ENCODE measurements around the gene EXT2.

The EXT2 gene

DNA sequence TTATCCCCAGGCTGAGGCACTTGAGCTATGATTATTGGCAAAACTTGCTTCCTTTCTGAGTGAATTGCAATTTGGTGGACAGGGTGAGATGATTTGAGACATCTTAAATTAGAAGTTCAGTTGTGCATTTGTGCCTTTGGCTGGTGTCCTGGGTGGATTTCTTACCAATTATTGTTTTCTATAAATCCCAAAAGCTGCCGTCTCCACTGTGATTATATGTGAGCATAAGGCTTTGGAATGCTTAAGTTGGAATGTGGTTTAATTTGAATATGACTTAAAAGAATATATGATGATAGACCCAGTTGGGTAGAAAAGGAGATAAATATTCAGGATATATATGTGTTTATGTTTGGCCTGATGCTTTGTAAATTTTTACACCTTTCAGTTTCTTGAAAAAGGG lies 70.0 kb downstream of the EXT2 start:
- DNase-seq: no peak

DNA sequence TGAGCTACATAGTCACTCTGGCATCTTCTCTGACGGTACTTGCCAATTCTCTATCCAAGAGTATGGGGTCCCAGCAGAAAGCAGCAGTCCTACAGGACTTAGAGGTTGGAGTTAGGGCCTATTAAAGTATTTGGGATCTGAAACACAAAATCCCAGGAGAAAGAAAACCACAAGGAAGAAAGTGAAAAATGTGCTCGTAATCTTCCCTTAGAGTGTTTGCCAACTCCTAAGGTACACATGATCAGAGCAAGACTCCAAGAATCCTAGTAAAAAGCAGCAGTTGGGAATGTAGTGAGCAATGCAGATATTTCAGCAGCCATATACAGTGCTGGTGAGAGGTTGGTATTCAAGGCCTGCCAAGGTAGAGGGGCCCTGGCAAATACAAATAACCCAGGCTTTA lies 71.6 kb downstream of the EXT2 start:
- DNase-seq: no peak

DNA sequence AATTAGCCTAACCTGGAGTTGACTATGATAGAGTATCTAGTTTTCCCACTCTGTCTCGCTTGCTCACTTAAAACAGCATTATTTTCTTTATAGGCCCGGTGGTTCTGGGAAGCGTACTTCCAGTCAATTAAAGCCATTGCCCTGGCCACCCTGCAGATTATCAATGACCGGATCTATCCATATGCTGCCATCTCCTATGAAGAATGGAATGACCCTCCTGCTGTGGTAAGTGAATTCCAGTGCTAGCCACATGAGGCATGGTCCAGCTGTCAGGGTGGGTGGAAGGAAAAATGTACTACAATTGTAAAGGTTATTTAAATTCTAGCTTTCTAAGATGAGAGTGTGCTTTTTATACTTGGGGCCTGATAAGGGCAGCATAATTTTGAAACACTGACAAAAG lies 76.0 kb downstream of the EXT2 start:
- no peak for DNase-seq

DNA sequence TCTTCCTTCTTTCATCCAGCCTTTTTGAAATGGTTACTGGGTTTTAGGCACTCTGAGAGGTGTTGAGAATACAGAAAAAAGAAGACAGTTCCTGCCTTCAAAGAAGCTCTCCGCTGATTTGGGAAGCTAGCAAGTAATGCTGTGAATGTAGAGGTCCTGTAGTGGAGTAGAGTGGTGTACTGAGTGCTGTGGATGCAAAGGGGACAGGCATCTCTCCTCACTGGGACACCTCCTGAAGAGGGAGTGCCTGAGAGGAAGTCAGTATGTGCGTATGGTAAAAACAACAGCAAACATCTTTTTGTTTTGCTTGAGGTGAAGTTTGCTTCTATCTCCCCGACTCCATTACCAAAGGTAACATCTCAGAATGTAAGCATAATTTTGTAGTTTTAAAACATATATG lies 77.5 kb downstream of the EXT2 start:
- no peak for DNase-seq

DNA sequence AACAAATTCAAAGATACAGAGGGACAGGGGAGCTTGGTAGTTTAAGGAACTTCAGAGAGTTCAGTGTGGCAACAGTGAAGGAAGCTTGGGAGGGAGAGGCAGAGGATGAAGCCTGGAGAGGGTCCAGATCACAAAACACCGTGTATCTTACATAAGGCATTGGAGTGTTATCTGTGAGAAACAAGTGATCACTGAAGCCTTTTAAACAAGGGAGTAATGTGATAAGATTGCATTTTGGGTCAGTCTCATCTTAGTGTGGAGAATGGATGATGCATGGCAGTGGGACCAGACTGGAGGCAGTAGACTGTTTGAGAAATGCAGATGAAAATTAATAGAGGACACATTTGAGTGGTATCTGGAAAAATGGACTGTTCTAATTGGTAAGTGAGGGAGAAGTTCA lies 79.4 kb downstream of the EXT2 start:
- DNase-seq: no peak

DNA sequence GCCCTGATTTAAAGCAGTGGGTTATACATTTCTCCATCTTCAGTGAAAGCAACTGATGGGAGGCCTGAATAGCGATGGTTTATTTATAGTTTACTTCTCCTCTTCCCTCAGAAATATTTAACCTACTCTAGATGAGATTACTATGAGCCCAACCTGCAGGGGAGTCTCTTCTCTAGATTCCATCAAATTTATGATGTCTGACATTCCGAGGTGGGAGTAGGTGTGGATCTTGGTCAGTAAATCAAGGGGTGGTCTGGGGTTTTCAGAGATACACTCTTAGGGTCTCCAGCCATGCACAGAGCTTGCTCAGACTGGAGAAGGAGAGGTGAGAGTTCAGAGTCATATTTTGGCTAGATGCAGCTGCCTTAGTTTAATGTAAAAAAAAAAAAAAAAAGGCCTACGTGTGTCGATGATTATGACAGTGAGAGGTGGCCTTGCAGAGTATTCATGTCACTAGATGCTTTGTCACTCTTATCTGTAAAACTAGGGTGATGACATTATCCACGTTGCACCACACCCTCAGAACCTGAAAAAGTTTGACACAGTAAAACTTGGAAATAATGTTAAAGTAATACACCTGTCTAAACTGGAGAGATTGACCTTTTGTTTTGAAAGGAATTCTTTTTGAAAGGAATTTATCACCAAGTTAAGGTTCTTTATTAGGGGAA lies 81.2 kb downstream of the EXT2 start:
- no peak for DNase-seq

DNA sequence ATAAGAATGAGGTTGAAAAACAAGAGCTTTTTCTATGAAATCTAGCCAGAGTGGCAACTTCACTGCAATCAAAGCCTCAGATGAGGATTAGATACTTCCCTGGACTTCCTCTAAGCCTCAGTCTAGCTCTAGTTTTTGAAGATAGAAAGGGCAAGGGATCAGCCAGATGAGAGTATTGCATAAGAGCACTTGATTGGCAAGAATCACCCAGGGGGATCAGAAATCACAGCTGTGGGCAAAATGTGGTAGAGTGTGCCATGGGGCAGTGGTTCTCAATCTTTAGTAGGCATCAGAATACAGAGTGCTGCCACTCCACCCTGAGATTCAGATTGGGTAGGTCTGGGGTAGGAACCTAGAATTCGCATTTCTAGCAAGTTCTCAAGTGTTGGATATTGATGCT lies 82.4 kb downstream of the EXT2 start:
- DNase-seq: no peak

DNA sequence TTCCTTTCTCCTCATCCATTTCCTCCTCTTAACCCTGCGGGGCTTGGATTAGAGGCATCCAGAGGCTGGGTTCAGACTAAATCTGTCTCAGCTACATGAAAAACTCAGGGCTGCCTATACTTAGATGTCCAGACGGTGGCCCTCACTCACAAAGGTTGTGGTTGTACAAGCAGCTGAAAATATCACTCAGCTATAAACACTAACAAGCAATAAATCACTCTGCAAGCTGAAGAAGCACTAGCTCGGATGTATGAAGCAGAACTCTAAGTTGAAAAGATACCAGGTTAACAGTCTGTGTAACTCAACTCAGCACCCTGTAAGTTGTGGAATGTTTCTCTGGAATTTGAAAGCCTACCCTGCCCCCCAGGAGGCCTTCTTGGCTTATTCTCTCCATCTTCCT lies 82.9 kb downstream of the EXT2 start:
- no peak for DNase-seq

DNA sequence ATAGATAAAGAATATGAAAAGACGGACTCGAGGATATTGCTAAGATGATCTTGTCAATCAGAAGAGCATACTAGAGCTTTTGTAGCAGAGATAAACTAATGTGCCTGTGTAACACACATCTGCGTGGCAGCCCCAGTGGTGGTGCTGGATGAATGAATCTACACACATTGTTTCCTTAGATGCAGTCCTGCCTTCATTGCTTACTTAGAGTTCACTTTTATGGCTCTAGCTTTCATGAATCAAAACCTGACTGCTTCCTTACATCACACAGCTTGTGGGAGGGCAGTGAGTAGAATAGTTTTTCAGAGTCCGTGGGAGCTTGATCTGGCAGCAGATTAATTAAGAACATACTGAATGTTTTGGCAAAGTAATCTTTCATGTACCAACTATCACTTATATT lies 83.7 kb downstream of the EXT2 start:
- DNase-seq: peak in 1 of 56 donors; percentile 0

DNA sequence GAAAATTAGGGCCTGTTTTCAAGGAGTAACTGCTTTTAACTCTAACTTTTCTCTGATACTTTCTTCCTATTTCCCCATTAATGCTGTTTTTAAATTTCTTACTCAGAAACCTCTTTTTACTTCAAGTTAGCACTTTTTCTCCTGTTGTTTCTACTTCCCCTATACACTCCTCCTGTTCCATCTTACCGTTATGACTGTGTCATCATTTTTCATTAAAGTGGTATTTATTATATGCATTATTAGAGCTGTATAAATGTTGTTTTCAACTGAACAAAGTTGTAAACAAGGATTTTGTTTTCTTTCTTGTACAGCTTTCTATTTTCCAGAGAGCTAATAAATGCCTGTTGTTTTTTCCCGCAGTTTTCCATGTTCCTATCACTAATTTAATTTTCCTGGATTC lies 84.6 kb downstream of the EXT2 start:
- no peak for DNase-seq

DNA sequence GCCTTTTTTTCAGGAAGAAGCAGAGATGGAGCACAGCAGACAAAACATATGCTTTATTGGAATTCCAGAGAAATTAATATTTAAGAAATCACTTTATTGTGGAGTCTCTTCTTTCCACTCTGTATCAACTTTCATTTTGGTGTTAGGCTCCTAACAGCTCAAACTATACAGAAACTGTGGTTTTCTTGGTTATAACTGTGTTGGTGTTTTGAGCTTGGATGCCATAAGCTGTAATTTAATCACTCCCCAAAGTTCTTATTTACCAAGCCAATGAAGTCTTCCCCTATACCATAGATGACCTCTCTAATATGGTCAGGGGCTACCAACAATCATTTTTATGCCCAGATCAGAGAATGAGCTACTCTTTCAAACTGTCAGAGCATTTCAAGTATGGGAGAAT lies 90.0 kb downstream of the EXT2 start:
- no peak for DNase-seq

DNA sequence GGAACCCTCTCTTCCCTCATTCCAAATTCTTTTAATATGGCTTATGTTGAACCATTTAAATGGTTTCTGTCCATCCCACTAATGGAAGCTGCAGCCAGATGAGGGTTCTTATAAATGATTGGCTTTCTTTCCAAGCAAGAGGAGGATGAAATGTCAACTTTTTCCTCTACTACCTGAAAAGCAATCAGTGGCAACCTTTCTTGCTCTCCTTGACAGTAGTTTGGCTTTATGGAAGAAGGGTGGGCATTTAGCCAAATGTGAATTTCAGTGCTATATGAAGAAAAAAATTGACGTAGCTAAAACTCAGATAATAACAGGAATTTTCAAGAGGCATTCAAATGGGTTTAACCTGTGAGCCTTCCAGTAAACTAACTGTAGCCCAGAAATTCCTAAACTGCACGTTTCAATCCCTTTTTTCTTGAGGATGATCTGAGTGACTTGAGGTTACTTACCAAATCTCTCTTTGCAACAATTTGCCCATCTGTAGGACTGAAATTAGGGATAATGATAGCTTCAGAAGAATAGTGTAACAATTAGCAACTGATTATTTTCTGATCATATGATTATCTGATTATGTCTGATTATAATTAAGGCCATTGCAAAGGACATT lies 90.9 kb downstream of the EXT2 start:
- no peak for DNase-seq

DNA sequence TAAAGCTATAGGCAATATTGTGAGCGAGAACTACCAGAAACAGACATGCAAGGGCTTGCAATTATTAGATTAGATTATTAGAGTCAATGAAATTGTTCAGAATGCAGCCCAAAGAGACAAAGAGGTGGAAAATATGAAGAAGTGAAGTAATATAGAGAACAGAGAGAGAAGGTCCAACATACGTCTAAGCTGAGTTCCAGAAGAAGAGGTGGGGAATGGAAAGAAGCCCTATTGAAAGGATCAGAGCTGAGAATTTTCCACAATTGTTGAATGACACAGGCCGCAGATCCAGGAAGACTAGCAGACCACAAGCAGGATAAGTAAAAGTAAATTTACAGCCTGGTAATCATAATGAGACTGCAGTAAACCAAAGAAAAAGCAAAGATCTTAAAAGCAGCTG lies 93.2 kb downstream of the EXT2 start:
- no peak for DNase-seq

DNA sequence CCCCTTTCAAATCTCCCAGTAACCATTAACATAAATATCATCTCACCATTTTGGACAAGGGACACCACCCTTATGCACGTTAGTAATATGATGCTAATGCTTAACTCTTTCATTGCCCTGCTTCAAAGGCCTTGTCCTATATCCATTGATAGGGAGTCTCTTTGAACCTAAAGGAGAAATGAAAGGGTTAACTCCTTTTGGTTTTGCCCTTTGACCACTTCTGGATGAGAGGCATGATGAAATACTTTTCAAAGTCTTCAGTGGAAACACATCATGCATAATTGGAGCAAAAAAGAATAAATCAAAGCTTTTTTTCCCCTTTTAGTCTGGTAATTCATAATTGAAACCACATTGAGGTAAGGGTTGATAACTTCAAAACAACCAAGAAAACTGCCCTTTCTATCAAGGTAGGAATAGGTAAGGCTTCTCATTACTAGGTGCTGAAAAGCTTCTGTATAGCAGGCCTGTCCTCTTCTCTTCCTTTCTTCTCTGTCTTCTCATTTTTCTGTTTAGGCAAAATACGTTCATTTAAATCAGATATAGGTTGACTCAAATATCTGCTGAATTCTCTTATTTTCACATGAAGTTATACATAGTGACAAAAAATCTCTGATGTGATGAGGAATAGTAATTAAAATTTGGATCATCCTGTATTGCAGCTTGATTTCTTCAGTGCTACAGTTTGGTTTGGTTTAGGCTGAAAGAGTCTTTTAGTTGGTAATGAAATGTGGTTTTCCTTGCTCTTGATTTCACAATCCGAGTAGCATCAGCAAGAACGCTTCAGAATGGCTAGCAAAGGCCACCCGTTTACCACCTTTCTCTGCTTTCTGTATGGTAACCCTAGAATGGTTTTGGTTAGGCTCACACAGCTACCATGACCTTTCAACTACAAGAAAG lies 94.8 kb downstream of the EXT2 start:
- no peak for DNase-seq

DNA sequence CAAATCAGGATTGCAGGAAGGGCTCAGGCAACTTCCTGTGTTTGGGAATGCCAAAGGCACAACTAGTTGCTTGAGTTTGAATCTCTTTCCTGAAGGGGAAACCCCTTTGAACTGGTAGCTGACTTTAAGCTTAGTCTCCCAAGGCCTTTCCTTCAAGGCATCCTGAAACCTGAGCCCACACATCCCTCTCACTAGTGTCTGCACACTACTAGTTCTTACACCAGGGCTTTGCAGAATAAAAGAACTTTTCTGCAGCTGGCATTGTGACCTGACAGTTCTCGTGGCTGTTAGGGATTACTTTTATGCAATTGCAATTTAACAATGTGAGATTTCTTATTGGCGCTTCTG lies 95.4 kb downstream of the EXT2 start:
- DNase-seq: no peak

DNA sequence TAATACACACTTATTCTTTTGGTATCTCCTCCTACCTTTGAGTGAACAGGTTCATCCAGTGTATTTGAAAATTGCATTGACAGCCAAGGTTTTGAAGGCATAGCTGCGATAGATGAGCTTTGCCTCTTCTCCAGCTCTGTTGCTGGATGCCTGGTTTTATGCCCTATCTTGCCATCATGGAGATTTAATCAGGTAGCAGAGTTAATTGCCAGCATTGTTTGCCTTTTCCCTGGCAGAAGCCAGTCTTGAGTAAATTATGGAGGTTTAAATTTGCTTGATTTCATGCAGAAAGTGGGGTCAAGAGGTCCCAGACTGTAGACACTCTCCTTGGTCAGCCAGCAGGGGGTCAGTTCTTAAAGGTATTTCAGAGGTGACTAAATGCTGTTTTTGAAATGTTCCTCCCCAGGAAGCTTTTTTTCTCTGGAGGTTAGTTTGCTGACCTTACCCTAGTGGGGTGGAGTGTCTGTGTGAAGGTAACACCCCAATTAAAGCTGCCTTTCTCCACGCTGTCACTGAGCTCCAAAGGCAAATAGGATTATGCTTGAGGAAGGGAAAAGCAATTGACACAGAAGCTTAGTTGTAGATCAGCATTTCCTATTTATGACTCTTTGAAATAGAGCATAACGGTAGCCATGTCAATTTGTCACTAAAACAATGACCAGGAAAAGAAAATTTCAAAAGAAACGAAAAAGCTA lies 96.0 kb downstream of the EXT2 start:
- DNase-seq: no peak

DNA sequence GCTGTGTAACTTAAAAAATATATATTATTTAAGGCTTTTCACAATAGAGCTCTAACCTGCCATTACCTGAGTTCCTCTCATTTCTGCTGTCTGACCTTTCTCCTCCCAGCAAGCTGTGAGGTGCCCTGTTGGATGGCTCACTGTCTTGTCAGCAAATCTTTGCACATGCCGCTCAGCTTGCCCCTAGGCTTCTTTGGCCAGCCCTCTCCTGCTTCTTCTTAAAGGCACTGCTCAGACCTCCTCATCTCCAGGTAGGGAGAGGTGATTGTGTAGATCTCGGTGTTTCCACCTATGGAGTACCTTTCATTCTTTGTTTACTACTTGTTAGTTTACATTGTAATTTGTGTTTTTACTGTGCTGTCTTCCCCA lies 96.5 kb downstream of the EXT2 start:
- DNase-seq: no peak

DNA sequence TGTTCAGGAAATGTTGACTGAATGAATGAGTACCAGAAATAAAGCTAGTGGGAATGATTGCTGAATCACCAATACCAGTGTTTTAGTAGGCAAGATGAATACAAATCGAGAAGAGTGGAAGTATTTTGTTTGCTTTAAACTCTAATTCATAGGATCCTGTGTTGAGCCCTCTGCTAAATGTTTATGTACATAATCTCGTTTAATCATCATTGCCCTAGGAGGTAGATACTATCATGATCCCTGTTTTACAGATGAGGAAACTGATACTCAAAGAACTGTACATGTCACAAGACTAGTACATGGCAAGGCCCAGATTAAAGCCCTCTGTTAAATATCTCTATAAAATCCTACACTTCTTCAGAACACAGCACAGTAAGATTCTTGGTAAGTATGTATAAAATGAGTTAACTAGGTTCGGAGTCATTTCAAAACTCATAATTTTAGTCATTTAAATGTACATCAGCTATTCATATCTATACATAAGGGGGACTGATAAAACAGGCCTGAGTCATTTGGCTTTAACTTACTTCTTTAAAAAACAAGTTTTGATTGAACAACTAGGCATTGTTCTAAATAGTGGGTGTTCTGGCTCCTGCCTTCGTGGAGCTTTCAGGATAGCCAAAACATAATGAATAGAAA lies 97.1 kb downstream of the EXT2 start:
- no peak for DNase-seq

DNA sequence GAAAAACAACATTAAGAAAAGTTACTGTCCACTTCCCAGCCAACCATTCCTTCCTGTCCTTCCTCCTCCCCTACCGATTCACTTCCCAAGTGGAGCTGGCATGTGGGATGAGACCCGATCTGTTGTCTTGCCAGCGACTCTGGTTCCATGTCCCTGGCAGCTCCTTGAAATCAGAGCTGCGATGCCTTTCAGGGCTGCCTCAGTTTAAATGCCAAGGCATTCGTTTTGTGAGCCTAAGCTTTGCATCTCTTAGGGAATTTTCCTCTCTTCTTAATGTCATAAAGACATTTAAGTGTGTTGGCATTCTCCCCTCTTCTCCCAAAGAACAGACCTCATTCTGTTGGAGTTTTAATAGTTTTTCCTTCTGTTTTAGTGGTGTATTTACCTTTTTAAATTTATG lies 98.4 kb downstream of the EXT2 start:
- no peak for DNase-seq

DNA sequence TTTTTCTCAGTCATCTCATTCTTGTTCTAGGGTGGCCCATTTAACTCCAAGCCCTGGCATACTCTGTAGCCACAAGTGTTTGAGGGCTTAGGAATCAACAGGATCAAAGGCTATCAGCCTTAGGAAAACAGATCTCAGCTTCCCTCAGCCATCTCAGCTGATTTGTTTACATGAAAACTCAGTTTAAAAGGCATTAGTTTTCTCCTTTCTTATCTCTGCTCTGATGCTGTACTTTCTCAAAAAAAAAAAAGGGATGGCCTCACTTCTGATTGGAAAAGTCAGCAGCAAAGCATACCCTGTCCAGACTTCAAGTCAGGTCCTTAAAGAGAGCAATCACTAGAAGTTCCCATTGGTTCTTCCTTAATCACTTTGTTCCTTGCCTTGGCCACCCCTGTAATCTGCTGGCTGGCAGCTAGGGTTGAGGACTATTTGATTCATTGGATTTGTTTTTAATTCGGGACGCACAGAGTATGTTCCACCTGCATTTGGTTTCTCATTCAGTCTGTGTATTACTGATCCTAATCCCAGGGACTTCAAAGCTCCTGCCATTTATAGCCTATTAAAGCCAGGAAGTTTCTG lies 102.8 kb downstream of the EXT2 start:
- DNase-seq: no peak

DNA sequence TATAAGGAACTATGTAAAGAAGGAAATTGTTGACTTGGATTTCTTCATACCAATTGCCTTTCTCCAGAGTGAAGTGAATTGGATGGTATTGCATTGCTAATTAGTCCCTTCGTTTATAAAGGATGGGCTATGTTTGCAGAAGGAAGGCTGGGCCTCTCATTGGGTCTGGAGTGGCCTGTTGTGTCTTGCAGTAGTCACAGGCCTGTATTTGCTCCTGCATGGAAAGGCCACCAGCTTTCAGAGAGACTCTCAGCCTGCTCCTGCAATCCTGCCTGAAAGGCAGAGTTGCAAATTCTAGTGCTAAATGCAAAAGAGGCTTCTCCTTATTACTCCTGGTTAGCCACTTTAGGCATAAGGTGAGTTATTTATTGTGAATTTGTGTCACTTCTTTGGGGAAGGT lies 103.8 kb downstream of the EXT2 start:
- no peak for DNase-seq
